Measurements from ENCODE around the gene TNNT3. TPM values are rescaled to one million over a fixed set of nuclear protein-coding genes. Genes with fewer than 3 reads are reported as not detected.

Gene TNNT3
- total RNA-seq, 1 experiment from 2014 or later, result 0.71 TPM

- Histone ChIP-seq H3K4me2 (ENCODE audit: low read length) (no peak overlapping the region), H3K9ac (ENCODE audit: low read length) (no peak overlapping the region), H3K9me3 (ENCODE audit: control insufficient read depth in 1 of 2, insufficient read depth in 1 of 2, low read depth in 1 of 2, low read length in 2 of 2) (no peaks in the 10 kb centered on the region), H2AFZ (ENCODE audit: low read depth, low read length, poor library complexity, severe bottlenecking) (no peak overlapping the region), H3K9me2 (ENCODE audit: insufficient read depth) (no peaks in the 10 kb centered on the region), H3K36me3 (ENCODE audit: control insufficient read depth in 1 of 2, insufficient read depth in 2 of 2, low read length in 2 of 2) (no peaks in the 10 kb centered on the region), H3K27ac (ENCODE audit: low read depth, low read length) (no peak overlapping the region), H3K27me3 (ENCODE audit: insufficient read depth, low read length) (no peaks in the 10 kb centered on the region), H3K4me1 (ENCODE audit: control insufficient read depth in 1 of 2, insufficient read depth in 2 of 2, low read length in 2 of 2) (peaks cover 0 to 3% of the 10 kb centered on the region in 2 experiments; a peak in 1 of 4 replicates), H4K20me1 (ENCODE audit: insufficient read depth) (no peaks in the 10 kb centered on the region), H3K4me3 (replicated peaks in 1 of 2; ENCODE audit: low read depth in 1 of 2, low read length in 2 of 2) (no peak overlapping the region), H3K79me2 (ENCODE audit: insufficient read depth, low read length) (no peaks in the 10 kb centered on the region)
- intact Hi-C loops (cut with micrococcal nuclease), result no loop called here
- ChIA-PET CTCF (no interaction called here), POLR2A (no interaction called here), RAD21 (ENCODE audit: low non-redundant PET in 1 of 2, low total read pairs in 2 of 2, uncharacterized antibody in 2 of 2, unreplicated experiment in 2 of 2) (no interaction called here)
- ATAC-seq (no peak), DNase-seq (ENCODE audit: low read depth, low spot score) (no peak)
- TF ChIP-seq REST (IDR thresholded peaks at IDR 0.05; ENCODE audit: low read depth), result no peak
- TF ChIP-seq MAX (IDR thresholded peaks at IDR 0.05), result no peak
- BruUV-seq (replicated peaks), result no TSS peak
Measured at GRCh38 chr11:1937616-1938342, 18.3 kb downstream of the TNNT3 start.

GRCh38 chr11:1938343-1939005 lies 19.0 kb downstream of the TNNT3 start:
- Histone ChIP-seq H2AFZ (ENCODE audit: low read depth, low read length, poor library complexity, severe bottlenecking) (no peak overlapping the region), H4K20me1 (ENCODE audit: insufficient read depth) (no peaks in the 10 kb centered on the region), H3K9ac (ENCODE audit: low read length) (no peak overlapping the region), H3K27ac (ENCODE audit: low read depth, low read length) (no peak overlapping the region), H3K36me3 (ENCODE audit: control insufficient read depth in 1 of 2, insufficient read depth in 2 of 2, low read length in 2 of 2) (no peaks in the 10 kb centered on the region), H3K9me2 (ENCODE audit: insufficient read depth) (no peaks in the 10 kb centered on the region), H3K9me3 (ENCODE audit: control insufficient read depth in 1 of 2, insufficient read depth in 1 of 2, low read depth in 1 of 2, low read length in 2 of 2) (no peaks in the 10 kb centered on the region), H3K4me2 (ENCODE audit: low read length) (no peak overlapping the region), H3K4me3 (replicated peaks in 1 of 2; ENCODE audit: low read depth in 1 of 2, low read length in 2 of 2) (no peak overlapping the region), H3K27me3 (ENCODE audit: insufficient read depth, low read length) (no peaks in the 10 kb centered on the region), H3K4me1 (ENCODE audit: control insufficient read depth in 1 of 2, insufficient read depth in 2 of 2, low read length in 2 of 2) (peaks cover 0 to 5% of the 10 kb centered on the region in 2 experiments; a peak in 1 of 4 replicates), H3K79me2 (ENCODE audit: insufficient read depth, low read length) (no peaks in the 10 kb centered on the region)
- intact Hi-C loops (cut with micrococcal nuclease), result no loop called here
- ATAC-seq, result no peak
- no TSS peak for BruUV-seq (replicated peaks)
- POLR2A ChIA-PET, result no interaction called here
- RAD21 ChIA-PET (ENCODE audit: low non-redundant PET in 1 of 2, low total read pairs in 2 of 2, uncharacterized antibody in 2 of 2, unreplicated experiment in 2 of 2), result no interaction called here
- no peak for DNase-seq (ENCODE audit: low read depth, low spot score)
- CTCF ChIA-PET, result no interaction called here
- TF ChIP-seq ELF1 (IDR thresholded peaks at IDR 0.05; ENCODE audit: borderline replicate concordance, low read depth) (no peak), YY1 (IDR thresholded peaks at IDR 0.05; ENCODE audit: extremely low read depth, insufficient replicate concordance, low read depth, low read length) (no peak), CEBPB (IDR thresholded peaks at IDR 0.05; ENCODE audit: low read depth) (no peak), REST (IDR thresholded peaks at IDR 0.05; ENCODE audit: low read depth) (no peak), CBX3 (IDR thresholded peaks at IDR 0.05; ENCODE audit: low read depth) (no peak)
- TF ChIP-seq, protein P1, sequence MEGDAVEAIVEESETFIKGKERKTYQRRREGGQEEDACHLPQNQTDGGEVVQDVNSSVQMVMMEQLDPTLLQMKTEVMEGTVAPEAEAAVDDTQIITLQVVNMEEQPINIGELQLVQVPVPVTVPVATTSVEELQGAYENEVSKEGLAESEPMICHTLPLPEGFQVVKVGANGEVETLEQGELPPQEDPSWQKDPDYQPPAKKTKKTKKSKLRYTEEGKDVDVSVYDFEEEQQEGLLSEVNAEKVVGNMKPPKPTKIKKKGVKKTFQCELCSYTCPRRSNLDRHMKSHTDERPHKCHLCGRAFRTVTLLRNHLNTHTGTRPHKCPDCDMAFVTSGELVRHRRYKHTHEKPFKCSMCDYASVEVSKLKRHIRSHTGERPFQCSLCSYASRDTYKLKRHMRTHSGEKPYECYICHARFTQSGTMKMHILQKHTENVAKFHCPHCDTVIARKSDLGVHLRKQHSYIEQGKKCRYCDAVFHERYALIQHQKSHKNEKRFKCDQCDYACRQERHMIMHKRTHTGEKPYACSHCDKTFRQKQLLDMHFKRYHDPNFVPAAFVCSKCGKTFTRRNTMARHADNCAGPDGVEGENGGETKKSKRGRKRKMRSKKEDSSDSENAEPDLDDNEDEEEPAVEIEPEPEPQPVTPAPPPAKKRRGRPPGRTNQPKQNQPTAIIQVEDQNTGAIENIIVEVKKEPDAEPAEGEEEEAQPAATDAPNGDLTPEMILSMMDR (IDR thresholded peaks at IDR 0.05 in 2 of 3, conservative IDR thresholded peaks at IDR 0.05 in 1 of 3; ENCODE audit: borderline replicate concordance in 1 of 3, insufficient read depth in 1 of 3, low read depth in 2 of 3, low read length in 2 of 3), result no peak
